ENCODE results near the gene ST8SIA1. TPM values are rescaled to one million over a fixed set of nuclear protein-coding genes. Genes with fewer than 3 reads are reported as not detected.

Gene ST8SIA1
- polyA plus RNA-seq, 3 donors, result 0.10 to 8.9 (median 1.2) TPM

Other genes with a start within 250 kb of the ST8SIA1 start
- 10 to 100 TPM in 1 of 3 donors, 1 to 10 TPM in 2; 8.6 to 23.4 (median 9.3) TPM for gene C2CD5, start 209.8 kb upstream of the ST8SIA1 start, polyA plus RNA-seq